ENCODE measurements around the gene CRYBG2.

CRYBG2 gene

GRCh38 chr1:26352338-26352679 lies 1.6 kb downstream of the CRYBG2 start:
- Histone ChIP-seq H3K27ac (ENCODE audit: low read length) (no peak overlapping the region), H2AFZ (ENCODE audit: low read depth, low read length) (no peak overlapping the region), H4K20me1 (ENCODE audit: insufficient read depth, low read length) (no peaks in the 10 kb centered on the region), H3K79me2 (ENCODE audit: low read length) (no peaks in the 10 kb centered on the region), H3K27me3 (ENCODE audit: low read depth, low read length) (no peaks in the 10 kb centered on the region), H3K9ac (ENCODE audit: low read length) (no peak overlapping the region), H3K4me2 (ENCODE audit: low read length) (no peak overlapping the region), H3K36me3 (replicated peaks; ENCODE audit: low read depth, low read length) (no peaks in the 10 kb centered on the region), H3K4me1 (ENCODE audit: low read length) (no peaks in the 10 kb centered on the region), H3K4me3 (ENCODE audit: low read length) (no peak overlapping the region), H3K9me3 (ENCODE audit: insufficient read depth, low read length) (no peaks in the 10 kb centered on the region)
- no peak for TF ChIP-seq EZH2phosphoT487 (IDR thresholded peaks at IDR 0.05; ENCODE audit: low read depth)
- TF ChIP-seq, protein P1, sequence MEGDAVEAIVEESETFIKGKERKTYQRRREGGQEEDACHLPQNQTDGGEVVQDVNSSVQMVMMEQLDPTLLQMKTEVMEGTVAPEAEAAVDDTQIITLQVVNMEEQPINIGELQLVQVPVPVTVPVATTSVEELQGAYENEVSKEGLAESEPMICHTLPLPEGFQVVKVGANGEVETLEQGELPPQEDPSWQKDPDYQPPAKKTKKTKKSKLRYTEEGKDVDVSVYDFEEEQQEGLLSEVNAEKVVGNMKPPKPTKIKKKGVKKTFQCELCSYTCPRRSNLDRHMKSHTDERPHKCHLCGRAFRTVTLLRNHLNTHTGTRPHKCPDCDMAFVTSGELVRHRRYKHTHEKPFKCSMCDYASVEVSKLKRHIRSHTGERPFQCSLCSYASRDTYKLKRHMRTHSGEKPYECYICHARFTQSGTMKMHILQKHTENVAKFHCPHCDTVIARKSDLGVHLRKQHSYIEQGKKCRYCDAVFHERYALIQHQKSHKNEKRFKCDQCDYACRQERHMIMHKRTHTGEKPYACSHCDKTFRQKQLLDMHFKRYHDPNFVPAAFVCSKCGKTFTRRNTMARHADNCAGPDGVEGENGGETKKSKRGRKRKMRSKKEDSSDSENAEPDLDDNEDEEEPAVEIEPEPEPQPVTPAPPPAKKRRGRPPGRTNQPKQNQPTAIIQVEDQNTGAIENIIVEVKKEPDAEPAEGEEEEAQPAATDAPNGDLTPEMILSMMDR (IDR thresholded peaks at IDR 0.05; ENCODE audit: low read depth, low read length) = no peak

GRCh38 chr1:26351590-26352337 lies 2.2 kb downstream of the CRYBG2 start:
- Histone ChIP-seq H3K9me3 (ENCODE audit: insufficient read depth, low read length) (no peaks in the 10 kb centered on the region), H3K9ac (ENCODE audit: low read length) (no peak overlapping the region), H3K36me3 (replicated peaks; ENCODE audit: low read depth, low read length) (no peaks in the 10 kb centered on the region), H4K20me1 (ENCODE audit: insufficient read depth, low read length) (no peaks in the 10 kb centered on the region), H3K4me1 (ENCODE audit: low read length) (no peaks in the 10 kb centered on the region), H3K27me3 (ENCODE audit: low read depth, low read length) (no peaks in the 10 kb centered on the region), H3K4me3 (ENCODE audit: low read length) (no peak overlapping the region), H3K79me2 (ENCODE audit: low read length) (no peaks in the 10 kb centered on the region), H2AFZ (ENCODE audit: low read depth, low read length) (no peak overlapping the region), H3K4me2 (ENCODE audit: low read length) (no peak overlapping the region), H3K27ac (ENCODE audit: low read length) (no peak overlapping the region)
- TF ChIP-seq, protein P1 (IDR thresholded peaks at IDR 0.05; ENCODE audit: low read depth, low read length) = no peak
- no peak for TF ChIP-seq EZH2phosphoT487 (IDR thresholded peaks at IDR 0.05; ENCODE audit: low read depth)

- H2AFZ ChIP-seq (ENCODE audit: low read depth, low read length) = no peak overlapping the region
- no peaks in the 10 kb centered on the region for H3K79me2 ChIP-seq (ENCODE audit: low read length)
- H3K4me1 ChIP-seq (ENCODE audit: low read length) = no peaks in the 10 kb centered on the region
- no peak for TF ChIP-seq EZH2phosphoT487 (IDR thresholded peaks at IDR 0.05; ENCODE audit: low read depth)
- TF ChIP-seq, protein P1 (IDR thresholded peaks at IDR 0.05; ENCODE audit: low read depth, low read length) = no peak
- no peaks in the 10 kb centered on the region for H3K9me3 ChIP-seq (ENCODE audit: insufficient read depth, low read length)
- no peak overlapping the region for H3K4me2 ChIP-seq (ENCODE audit: low read length)
- no peaks in the 10 kb centered on the region for H4K20me1 ChIP-seq (ENCODE audit: insufficient read depth, low read length)
- no peak overlapping the region for H3K27ac ChIP-seq (ENCODE audit: low read length)
- H3K4me3 ChIP-seq (ENCODE audit: low read length) = no peak overlapping the region
- H3K27me3 ChIP-seq (ENCODE audit: low read depth, low read length) = no peaks in the 10 kb centered on the region
- H3K36me3 ChIP-seq (replicated peaks; ENCODE audit: low read depth, low read length) = no peaks in the 10 kb centered on the region
- no peak overlapping the region for H3K9ac ChIP-seq (ENCODE audit: low read length)
Measured at GRCh38 chr1:26350701-26351589, 3.0 kb downstream of the CRYBG2 start.

DNA sequence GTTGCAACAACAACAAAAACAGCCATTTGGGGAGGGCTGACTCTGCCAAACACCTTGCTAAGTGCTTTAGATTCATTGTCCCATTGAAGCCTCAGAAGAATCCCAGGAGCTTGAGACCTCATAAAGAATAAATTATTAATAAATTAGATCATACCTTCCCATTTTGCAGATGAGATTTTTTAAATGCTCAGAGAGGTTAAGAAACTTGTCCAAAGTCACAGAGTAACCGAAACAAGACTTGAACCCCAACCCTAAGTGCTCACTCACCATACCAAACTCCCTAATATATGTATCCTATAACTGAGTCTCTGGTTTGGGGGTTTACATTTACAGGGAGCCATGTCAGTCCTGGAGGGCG lies 3.6 kb downstream of the CRYBG2 start:
- Histone ChIP-seq H3K79me2 (ENCODE audit: low read length) (no peaks in the 10 kb centered on the region), H3K9ac (ENCODE audit: low read length) (no peak overlapping the region), H2AFZ (ENCODE audit: low read depth, low read length) (no peak overlapping the region), H3K4me3 (ENCODE audit: low read length) (no peak overlapping the region), H3K9me3 (ENCODE audit: insufficient read depth, low read length) (no peaks in the 10 kb centered on the region), H4K20me1 (ENCODE audit: insufficient read depth, low read length) (no peaks in the 10 kb centered on the region), H3K4me2 (ENCODE audit: low read length) (no peak overlapping the region), H3K27me3 (ENCODE audit: low read depth, low read length) (no peaks in the 10 kb centered on the region), H3K27ac (ENCODE audit: low read length) (no peak overlapping the region), H3K4me1 (ENCODE audit: low read length) (no peaks in the 10 kb centered on the region), H3K36me3 (replicated peaks; ENCODE audit: low read depth, low read length) (no peaks in the 10 kb centered on the region)
- TF ChIP-seq EZH2phosphoT487 (IDR thresholded peaks at IDR 0.05; ENCODE audit: low read depth) = no peak
- TF ChIP-seq, protein P1 (IDR thresholded peaks at IDR 0.05; ENCODE audit: low read depth, low read length) = no peak

Measured in OCI-LY3 (cell line).